GM23248 (cell line): ENCODE measurements around the gene PLCH2. TPM values are rescaled to one million over a fixed set of nuclear protein-coding genes. Genes with fewer than 3 reads are reported as not detected.

Source experiments
- DNase-seq: peaks from one replicate; pipeline ENCODE4 v3.0.0-alpha.2; 2015
- H2AFZ ChIP-seq: fragments of 200-600 bp; sonication (generic); 2 replicates; pipeline ENCODE4 v1.6.1; 2016; ENCODE audit warnings: antibody characterized with exemption
- H3F3A ChIP-seq: fragments of 200-600 bp; sonication (generic); 2 replicates; pipeline ENCODE4 v1.6.1; 2016; ENCODE audit warnings: mild to moderate bottlenecking, antibody characterized with exemption, mixed run types; ENCODE audit not compliant: insufficient read depth
- H3K27ac ChIP-seq: fragments of 200-600 bp; sonication (generic); 2 replicates; pipeline ENCODE4 v1.5.1; 2016; ENCODE audit warnings: mild to moderate bottlenecking
- H3K27me3 ChIP-seq: fragments of 200-600 bp; sonication (generic); replicated peaks from 2 replicates; pipeline ENCODE4 v1.6.1; 2016; ENCODE audit warnings: mild to moderate bottlenecking; ENCODE audit not compliant: insufficient read depth
- H3K36me3 ChIP-seq: fragments of 200-600 bp; sonication (generic); 2 replicates; pipeline ENCODE4 v1.6.1; 2016; ENCODE audit warnings: low read depth, mild to moderate bottlenecking
- H3K4me1 ChIP-seq: fragments of 200-600 bp; sonication (generic); 2 replicates; pipeline ENCODE4 v1.6.1; 2016; ENCODE audit warnings: mild to moderate bottlenecking; ENCODE audit not compliant: insufficient read depth
- H3K4me2 ChIP-seq: fragments of 200-600 bp; sonication (generic); one replicate; pipeline ENCODE4 v1.6.1; 2016; ENCODE audit warnings: mild to moderate bottlenecking; ENCODE audit not compliant: unreplicated experiment
- H3K4me3 ChIP-seq: fragments of 200-600 bp; sonication (generic); 2 replicates; pipeline ENCODE4 v1.5.1; 2016; ENCODE audit warnings: mild to moderate bottlenecking
- H3K79me2 ChIP-seq: fragments of 200-600 bp; sonication (generic); 2 replicates; pipeline ENCODE4 v1.6.1; 2016; ENCODE audit warnings: mild to moderate bottlenecking; ENCODE audit not compliant: insufficient read depth
- H3K9ac ChIP-seq: fragments of 200-600 bp; sonication (generic); 2 replicates; pipeline ENCODE4 v1.6.1; 2016; ENCODE audit warnings: mild to moderate bottlenecking
- H3K9me2 ChIP-seq: fragments of 200-600 bp; sonication (generic); 2 replicates; pipeline ENCODE4 v1.6.1; 2016; ENCODE audit warnings: mixed run types, mild to moderate bottlenecking, moderate library complexity; ENCODE audit not compliant: insufficient read depth
- H3K9me3 ChIP-seq: fragments of 200-600 bp; sonication (generic); one replicate; pipeline ENCODE4 v1.6.1; 2017; ENCODE audit warnings: low read depth
- H4K20me1 ChIP-seq: fragments of 200-600 bp; sonication (generic); 2 replicates; pipeline ENCODE4 v1.6.0; 2016; ENCODE audit not compliant: insufficient read depth
- EZH2 ChIP-seq: fragments of 200-600 bp; sonication (generic); IDR thresholded peaks from 2 replicates; pipeline ENCODE4 v1.6.1; 2018; ENCODE audit warnings: antibody characterized with exemption, mild to moderate bottlenecking; ENCODE audit not compliant: insufficient read depth, poor library complexity, severe bottlenecking
- EZH2phosphoT487 ChIP-seq: fragments of 200-600 bp; sonication (generic); IDR thresholded peaks from 2 replicates; pipeline ENCODE4 v1.6.1; 2018; ENCODE audit warnings: antibody characterized with exemption, moderate library complexity, mild to moderate bottlenecking, low read depth; ENCODE audit not compliant: insufficient read depth
- WGBS, 2 experiments: methylation state at CpG; one replicate each; pipeline ENCODE4 v1.1.6; 2015 to 2017; ENCODE audit warnings: low lambda C conversion rate in 2 of 2, low coverage in 1 of 2; ENCODE audit errors: missing lambda C conversion rate in 2 of 2; 5-methylcytosine and 5-hydroxymethylcytosine counted together
- in situ Hi-C: fragments of 300-500 bp; cut with MboI; formaldehyde crosslinking; loops from 2 replicates; pipeline ENCODE4 v1.15.0; 2020
- polyA plus RNA-seq: library from polyadenylated mRNA; unstranded; fragments of >200 nt; fragmentation: Nextera tagmentation; extraction: Ambion mirVana; gene quantifications from 2 replicates; pipeline ENCODE4 v1.2.1, GENCODE V29; 2016
- total RNA-seq: library from RNA; depleted of rRNA; stranded (reverse); fragments of >200 nt; shearing (Covaris generic); gene quantifications from 2 replicates; pipeline ENCODE4 v1.2.3, GENCODE V29; 2014

Gene PLCH2
- total and polyA plus RNA-seq, 2 experiments from 2014 or later: not detected

DNA sequence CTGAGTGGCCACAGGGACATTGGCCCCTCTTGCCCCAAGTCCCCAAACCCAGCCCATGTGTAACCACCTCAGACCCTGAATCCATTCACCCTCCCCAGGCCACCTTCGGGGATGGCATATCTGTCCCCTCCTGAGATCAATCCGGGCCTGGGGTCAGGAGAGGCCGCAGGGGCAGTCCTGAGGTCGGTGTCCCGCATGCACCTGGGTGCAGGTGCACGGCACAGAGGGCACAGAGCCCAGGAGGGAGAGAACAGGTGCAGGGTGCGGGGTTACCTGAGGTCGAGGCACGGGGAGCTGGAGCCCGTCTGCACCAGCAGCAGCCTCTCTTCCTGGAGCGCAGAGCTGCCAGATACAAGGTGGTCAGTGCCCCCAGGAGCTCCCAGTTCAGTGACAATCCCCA is 33.5 kb downstream of the PLCH2 start:
- Histone ChIP-seq H3K4me3 (no peak overlapping the region), H3K36me3 (no peaks in the 10 kb centered on the region; the same call in 1 of the 2 replicates), H3K27ac (no peak overlapping the region), H3K79me2 (no peaks in the 10 kb centered on the region), H4K20me1 (no peaks in the 10 kb centered on the region), H3K9me3 (no peaks in the 10 kb centered on the region), H3K4me2 (no peak overlapping the region), H3K9me2 (no peaks in the 10 kb centered on the region), H3K4me1 (no peaks in the 10 kb centered on the region), H3K27me3 (peaks cover under 1% of the 10 kb centered on the region; the same call in 1 of the 2 replicates), H3F3A (no peaks in the 10 kb centered on the region), H2AFZ (no peak overlapping the region), H3K9ac (no peak overlapping the region)
- DNase-seq: no peak
- WGBS, 2 experiments: 92 to 93% methylated on average over 11 of the region's 11 CpGs
- in situ Hi-C loops: loop anchor here (25.0 kb wide), 1 partner anchor 322 kb away; the partner anchor contains the start of gene FAAP20
- TF ChIP-seq EZH2: no peak
- no peak for TF ChIP-seq EZH2phosphoT487

DNA sequence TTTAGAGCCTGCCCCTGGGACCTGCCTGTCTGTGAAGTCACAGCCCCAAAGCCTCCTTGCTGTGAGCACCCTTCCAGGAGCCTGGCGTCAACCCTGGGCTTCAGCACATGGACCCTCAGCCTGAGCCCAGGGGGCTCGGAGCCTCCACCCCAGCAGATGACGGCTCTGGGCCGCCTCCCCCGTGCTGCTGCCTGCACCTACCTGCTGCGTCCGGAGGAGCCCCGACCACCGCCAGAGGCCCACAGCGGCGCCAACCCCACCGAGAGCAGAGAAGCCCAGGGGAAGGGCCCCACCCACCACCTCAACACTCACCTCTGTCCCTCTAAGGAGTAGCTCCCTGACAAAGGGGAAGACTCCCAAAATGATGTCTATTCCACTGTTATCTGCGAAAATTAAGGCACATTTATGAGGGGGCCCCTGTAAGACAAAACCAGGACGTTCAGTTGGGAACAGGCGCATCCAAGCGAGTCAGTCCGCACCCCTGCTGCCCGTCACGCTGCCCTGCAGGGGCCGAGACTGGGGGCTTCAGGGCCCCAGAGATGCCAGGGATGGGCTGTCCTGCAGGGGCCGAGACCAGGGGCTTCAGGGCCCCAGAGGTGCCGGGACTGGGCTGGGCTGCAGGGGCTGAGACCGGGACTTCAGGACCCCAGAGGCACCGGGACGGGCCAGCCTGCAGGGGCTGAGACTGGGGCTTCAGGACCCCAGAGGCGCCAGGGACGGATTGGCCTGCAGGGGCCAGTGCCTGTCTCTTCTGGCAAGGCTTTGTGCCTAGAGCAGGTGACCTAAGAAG is 34.5 kb downstream of the PLCH2 start:
- DNase-seq: no peak
- Histone ChIP-seq H3K9me3 (no peaks in the 10 kb centered on the region), H3K36me3 (no peaks in the 10 kb centered on the region; the same call in 1 of the 2 replicates), H4K20me1 (no peaks in the 10 kb centered on the region), H3K4me1 (no peaks in the 10 kb centered on the region), H3K9ac (no peak overlapping the region), H3K9me2 (no peaks in the 10 kb centered on the region), H2AFZ (no peak overlapping the region), H3K27ac (no peak overlapping the region), H3K4me3 (no peak overlapping the region), H3K79me2 (no peaks in the 10 kb centered on the region), H3K4me2 (no peak overlapping the region), H3K27me3 (no peaks in the 10 kb centered on the region), H3F3A (no peaks in the 10 kb centered on the region)
- in situ Hi-C loops: loop anchor here (25.0 kb wide), 1 partner anchor 323 kb away; the partner anchor contains the start of gene FAAP20
- WGBS, 2 experiments: 97% methylated on average over 22 to 26 of the region's 27 CpGs
- TF ChIP-seq EZH2: no peak
- no peak for TF ChIP-seq EZH2phosphoT487

GRCh38 chr1:2512862-2513421 is 36.9 kb downstream of the PLCH2 start:
- H3K4me1 ChIP-seq: no peaks in the 10 kb centered on the region
- no peak overlapping the region for H3K4me2 ChIP-seq
- no peaks in the 10 kb centered on the region for H3K9me2 ChIP-seq
- no peaks in the 10 kb centered on the region for H3F3A ChIP-seq
- H3K9ac ChIP-seq: no peak overlapping the region
- in situ Hi-C loops: loop anchor here (25.0 kb wide), 1 partner anchor 326 kb away; the partner anchor contains the start of gene FAAP20
- H3K4me3 ChIP-seq: no peak overlapping the region
- WGBS, 2 experiments: 92 to 94% methylated on average over 30 to 31 of the region's 31 CpGs
- H3K36me3 ChIP-seq: no peaks in the 10 kb centered on the region; the same call in 1 of the 2 replicates
- no peak overlapping the region for H3K27ac ChIP-seq
- TF ChIP-seq EZH2phosphoT487 (no peak), EZH2 (no peak)
- DNase-seq: no peak
- no peak overlapping the region for H2AFZ ChIP-seq
- no peaks in the 10 kb centered on the region for H4K20me1 ChIP-seq
- H3K79me2 ChIP-seq: no peaks in the 10 kb centered on the region
- no peaks in the 10 kb centered on the region for H3K9me3 ChIP-seq
- no peaks in the 10 kb centered on the region for H3K27me3 ChIP-seq

DNA sequence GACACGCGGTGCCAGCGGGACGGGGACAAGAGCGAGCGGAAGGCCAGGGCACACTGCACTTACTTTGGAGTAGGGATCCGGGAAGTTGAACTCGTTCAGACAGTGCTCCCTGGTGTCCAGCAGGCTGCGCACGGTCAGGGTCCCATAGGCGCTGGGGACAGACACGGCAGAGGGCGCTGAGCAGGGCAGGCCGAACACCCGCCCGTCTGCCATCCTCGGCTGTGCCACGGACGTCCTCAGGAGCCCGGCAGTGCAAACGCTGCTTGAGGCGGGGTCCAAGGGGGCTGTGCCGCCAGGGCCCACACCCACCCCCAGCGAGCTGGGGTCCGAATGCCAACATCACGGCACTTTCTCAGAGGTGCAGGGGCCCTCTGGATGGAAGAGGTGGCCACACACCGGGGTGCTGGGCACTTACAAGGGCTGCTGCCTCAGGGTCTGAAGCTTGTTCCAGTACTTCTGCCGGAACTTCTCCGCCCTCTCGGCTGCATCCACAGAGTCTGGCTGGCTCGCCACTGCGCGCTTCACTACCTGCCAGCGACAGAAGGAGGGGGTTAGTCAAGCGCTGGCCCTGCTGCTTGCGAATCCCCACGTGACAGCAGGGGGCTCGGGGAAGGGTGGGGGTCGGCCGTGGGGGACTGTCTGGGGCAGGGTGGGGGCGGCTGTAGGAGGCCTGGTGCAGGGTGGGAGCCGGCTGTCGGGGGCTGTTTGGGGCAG is 38.0 kb downstream of the PLCH2 start:
- Histone ChIP-seq H4K20me1 (no peaks in the 10 kb centered on the region), H3K4me3 (no peak overlapping the region), H3K4me1 (no peaks in the 10 kb centered on the region), H2AFZ (no peak overlapping the region), H3K36me3 (no peaks in the 10 kb centered on the region; the same call in 1 of the 2 replicates), H3K79me2 (no peaks in the 10 kb centered on the region), H3K27me3 (no peaks in the 10 kb centered on the region), H3K9ac (no peak overlapping the region), H3K9me2 (no peaks in the 10 kb centered on the region), H3K4me2 (no peak overlapping the region), H3K9me3 (no peaks in the 10 kb centered on the region), H3K27ac (no peak overlapping the region), H3F3A (no peaks in the 10 kb centered on the region)
- 92 to 95% methylated on average over 41 to 43 of the region's 43 CpGs for WGBS, 2 experiments
- no peak for DNase-seq
- no peak for TF ChIP-seq EZH2
- TF ChIP-seq EZH2phosphoT487: no peak
- in situ Hi-C loops: loop anchor here (25.0 kb wide), 1 partner anchor 327 kb away; the partner anchor contains the start of gene FAAP20
